ENCODE measurements around the gene ERN1. TPM values are rescaled to one million over a fixed set of nuclear protein-coding genes. Genes with fewer than 3 reads are reported as not detected.

The ERN1 gene
- total RNA-seq, 1 experiment from 2014 or later = 7.3 TPM

DNA sequence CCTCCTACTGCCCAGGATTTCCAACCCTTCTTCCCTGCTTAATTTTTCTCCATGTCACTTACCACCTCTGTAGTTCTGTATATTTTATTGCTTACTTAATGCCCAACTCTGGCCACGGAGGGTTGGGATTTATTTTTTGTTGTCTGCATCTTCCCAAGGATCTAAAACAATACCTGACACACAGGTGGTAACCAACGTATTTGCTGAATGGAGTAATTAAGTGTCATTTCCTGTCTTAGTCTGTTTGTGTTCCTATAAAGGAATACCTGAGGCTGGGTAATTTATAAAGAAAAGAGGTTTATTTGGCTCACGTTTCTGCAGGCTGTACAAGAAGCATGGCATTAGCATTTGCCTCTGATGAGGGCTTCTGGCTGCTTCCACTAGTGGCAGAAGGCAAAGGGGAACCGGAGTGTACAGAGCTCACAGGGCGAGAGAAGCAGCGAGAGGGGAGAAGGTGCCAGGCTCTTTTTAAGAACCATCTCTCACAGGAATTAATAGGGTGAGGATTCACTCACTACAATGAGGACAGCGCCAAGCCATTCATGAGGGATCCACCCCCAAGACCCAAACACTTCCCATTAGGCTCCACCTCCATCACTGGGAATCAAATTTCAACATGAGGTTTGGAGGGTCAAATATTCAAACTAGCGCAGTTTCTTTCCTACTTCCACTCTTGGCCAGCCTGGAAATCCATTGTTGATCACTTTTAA, 44.8 kb downstream of the ERN1 start:
- DNase-seq (ENCODE audit: low spot score) = no peak

DNA sequence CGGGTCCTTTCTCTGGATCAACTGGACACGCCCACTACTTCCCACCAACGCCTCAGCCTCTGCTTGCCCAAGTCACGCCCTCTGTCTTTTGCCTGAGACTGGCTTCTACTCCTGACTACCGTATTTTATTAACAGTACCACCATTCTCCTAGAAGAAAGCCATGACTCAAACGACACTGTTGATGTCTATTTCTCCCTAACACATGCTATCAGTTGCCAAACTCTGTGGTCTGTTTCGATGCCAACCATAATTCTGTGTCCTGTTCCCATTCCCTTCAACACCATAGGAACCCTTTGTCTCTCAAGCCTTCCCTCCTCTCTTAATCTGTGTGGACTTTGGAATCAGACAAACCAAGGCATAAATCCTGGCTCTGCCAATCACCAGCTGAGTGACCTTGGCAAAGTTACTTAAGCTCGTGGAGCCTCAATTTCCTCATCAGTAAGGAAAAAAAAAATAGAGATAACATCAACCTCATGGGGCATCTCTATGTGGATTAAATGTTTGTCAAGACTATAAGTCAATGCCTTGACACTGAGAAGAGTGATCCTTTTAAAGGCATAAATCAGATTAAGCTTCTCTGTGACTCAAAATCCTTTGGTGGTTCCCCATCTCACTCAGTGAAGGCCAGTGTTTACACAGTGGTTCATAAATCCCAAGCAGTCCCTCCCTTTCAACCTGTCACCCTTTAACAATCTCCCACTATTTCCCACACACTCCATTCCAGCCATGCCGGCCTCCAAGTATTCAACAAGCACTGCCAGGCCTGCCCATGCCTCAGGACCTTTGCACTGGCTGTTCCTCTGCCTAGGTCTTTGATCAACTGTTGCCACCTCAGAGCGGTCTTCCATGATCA, 45.6 kb downstream of the ERN1 start:
- peak; percentile 82 for DNase-seq (ENCODE audit: low spot score)

DNA sequence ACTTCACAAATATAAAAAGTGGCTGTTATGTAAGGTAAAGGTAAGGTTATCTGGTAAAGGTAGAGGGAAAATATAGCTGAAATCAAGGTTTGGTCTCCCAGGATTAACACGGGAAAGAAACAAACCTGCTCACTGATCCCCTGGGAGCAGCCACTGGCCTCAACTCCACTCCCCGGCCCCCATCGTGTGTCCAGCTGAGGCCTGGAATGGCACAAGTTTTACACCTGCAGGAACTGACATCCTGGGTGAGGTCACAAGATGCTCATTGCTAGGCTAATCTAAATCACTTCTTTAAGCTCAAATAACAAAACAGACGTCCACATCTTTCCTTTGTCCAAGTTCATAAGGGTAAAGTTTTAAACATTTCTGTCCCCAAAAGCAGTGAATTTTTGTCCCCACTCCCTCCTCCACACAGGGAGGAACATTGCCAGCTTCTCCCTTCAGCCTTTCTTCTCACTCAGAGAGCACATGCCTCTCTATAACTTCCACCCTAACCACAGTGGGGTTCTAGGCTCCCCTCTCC, 46.3 kb downstream of the ERN1 start:
- DNase-seq (ENCODE audit: low spot score) = no peak

DNA sequence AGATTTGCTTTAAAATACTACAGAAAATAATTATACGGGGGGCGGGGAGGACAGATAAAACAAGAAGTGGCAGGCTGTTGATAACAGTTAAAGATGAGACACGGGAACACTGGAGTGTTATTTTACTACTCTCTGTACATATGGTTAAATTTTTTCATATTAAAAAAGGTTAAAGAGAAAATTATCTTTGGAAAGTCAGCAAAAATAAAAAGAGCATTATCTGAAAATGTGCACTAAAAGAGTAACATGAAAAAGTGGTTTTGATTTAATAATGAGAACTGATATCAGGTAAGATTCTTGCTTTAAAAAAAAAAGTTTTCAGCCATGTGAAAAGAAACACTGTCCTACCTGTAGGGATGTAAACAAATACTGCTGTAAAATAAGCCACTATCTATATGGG, 46.9 kb downstream of the ERN1 start:
- DNase-seq (ENCODE audit: low spot score) = no peak

GRCh38 chr17:64081802-64082799, 47.8 kb downstream of the ERN1 start:
- DNase-seq (ENCODE audit: low spot score) = peak; percentile 77

DNA sequence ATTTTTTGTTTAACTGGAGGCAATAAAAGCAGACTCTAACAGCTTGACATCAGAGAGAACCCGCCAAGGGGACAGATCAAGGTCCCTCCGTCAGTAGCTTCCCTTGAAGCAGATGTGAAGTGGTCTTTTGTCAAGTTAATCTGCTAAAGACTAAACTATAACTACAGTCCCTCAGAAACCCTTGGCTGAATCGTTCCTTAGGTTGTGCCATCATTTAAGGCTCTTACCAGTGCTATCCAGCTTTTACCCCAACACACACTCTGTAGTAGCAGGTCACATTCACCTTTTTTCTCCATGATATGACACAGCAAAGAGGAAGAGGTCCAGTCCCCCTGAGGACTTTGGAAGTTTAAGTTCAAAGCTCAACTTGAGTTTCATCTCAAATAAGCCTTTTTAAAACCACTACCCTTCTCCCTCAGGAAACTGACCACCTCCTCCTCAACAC, 49.7 kb downstream of the ERN1 start:
- no peak for DNase-seq (ENCODE audit: low spot score)

GRCh38 chr17:64077379-64077778, 52.6 kb downstream of the ERN1 start:
- no peak for DNase-seq (ENCODE audit: low spot score)

- no peak for DNase-seq (ENCODE audit: low spot score)
These were observed 54.0 kb downstream of the ERN1 start for GRCh38 chr17:64075913-64076312.

DNA sequence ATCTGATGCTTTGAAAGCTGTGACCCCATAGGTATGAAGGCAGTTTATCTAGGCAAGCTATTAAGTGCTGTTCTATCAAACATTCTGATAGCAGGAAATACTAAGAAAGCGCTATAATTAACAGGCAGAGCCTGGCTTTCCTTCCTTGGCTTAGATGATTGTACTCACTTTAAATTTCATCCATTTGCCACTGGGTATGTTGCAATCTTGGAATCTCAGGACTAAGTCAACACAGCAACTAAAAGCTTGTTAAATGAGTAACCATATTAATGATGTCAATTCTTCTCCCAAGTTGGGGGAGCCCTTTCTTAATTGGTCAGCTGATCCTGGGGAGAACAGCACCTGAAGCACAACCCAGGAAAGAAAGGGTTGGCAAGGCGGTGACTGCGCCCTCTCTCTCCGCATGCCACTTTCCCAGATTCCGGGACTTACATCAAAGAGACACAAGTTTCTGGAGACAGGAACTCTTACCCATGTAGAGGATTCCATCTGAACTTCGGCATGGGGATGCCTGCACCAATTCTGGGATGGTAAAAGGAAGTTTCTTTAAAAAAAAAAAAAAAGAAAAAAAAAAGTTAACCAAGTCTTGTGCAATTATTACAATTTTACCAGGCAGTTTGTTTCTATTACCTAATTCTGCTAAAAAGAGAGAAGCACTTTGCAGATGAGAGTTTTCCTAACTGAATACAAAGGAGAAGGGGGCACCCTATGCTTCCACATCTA, 55.1 kb downstream of the ERN1 start:
- DNase-seq (ENCODE audit: low spot score) = peak; percentile 81

GRCh38 chr17:64073771-64074703, 55.9 kb downstream of the ERN1 start:
- DNase-seq (ENCODE audit: low spot score) = no peak

- DNase-seq (ENCODE audit: low spot score) = no peak
These were observed 58.8 kb downstream of the ERN1 start for GRCh38 chr17:64071111-64071510.

DNA sequence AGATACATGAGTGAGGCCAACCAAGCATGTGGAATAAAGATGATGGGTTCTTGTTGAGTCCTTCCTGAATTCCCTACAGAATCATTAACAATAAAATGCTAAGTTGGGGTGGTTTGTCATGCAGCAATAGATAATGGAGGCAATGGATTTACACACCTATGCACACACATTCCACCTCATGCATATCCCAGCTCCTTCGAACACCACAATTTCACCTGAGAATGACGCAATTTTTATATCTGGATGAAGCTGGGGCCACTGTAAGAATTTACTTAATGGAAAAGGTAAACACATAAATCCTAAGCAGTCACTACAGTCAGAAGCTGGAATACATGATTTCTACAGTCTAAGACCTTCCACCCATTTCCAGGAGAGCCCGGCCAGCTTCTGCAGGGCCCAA, 59.7 kb downstream of the ERN1 start:
- no peak for DNase-seq (ENCODE audit: low spot score)

DNA sequence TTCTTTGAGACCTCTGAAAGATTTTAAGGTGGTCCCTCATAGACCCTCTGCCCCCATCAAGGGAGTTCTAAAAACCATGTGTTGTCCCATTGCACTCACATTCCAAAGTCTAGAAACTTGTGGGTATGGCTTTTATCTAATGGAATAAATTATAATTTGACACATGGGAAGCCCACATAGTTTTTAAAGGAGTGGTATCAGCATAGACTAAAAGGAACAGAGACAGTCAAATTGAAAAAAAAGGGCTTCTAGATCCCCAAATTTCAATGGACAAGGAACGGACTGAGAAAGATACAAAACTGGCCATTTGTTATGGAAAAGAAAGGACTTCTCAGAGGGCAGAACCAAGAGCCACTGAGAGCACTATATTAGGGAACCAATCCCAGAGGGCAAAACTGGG, 60.8 kb downstream of the ERN1 start:
- DNase-seq (ENCODE audit: low spot score) = no peak

GRCh38 chr17:64067657-64068056, 62.3 kb downstream of the ERN1 start:
- DNase-seq (ENCODE audit: low spot score) = no peak

DNA sequence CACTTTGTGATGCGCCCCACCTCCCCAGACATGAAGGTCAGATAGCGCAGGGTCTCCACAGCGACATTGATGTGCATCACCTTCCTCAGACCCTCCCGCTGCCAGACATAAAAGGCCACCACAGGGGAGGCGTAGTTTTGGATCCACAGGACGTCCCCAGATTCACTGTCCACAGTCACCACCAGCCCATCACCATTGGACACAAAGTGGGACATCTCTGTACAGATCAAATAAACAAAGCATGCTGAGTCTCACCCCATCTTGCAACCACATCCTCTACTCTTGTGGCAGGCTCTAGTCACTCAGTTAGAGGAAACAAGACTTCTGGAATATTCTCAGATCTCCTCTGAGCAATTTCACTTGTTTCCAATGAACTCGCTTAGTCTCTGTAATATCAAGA, 63.2 kb downstream of the ERN1 start:
- no peak for DNase-seq (ENCODE audit: low spot score)

GRCh38 chr17:64065161-64065560, 64.8 kb downstream of the ERN1 start:
- no peak for DNase-seq (ENCODE audit: low spot score)

GRCh38 chr17:64064331-64064730, 65.6 kb downstream of the ERN1 start:
- DNase-seq (ENCODE audit: low spot score) = no peak

- peak; percentile 79 for DNase-seq (ENCODE audit: low spot score)
These were observed 66.1 kb downstream of the ERN1 start for GRCh38 chr17:64063766-64064224.

- no peak for DNase-seq (ENCODE audit: low spot score)
These were observed 66.9 kb downstream of the ERN1 start for GRCh38 chr17:64063088-64063487.
